NCI-H460 (cell line): ENCODE results near the gene OGFR. TPM values are rescaled to one million over a fixed set of nuclear protein-coding genes. Genes with fewer than 3 reads are reported as not detected.

Source experiments
- DNase-seq: peaks from one replicate; pipeline ENCODE4 v3.0.0-alpha.2; 2016; ENCODE audit warnings: low read depth; ENCODE audit errors: extremely low read depth
- polyA plus RNA-seq: library from polyadenylated mRNA; depleted of rRNA; stranded (reverse); fragments of >200 nt; gene quantifications from 2 replicates; pipeline ENCODE4 v1.2.3, GENCODE V29; 2014; cell fraction: nucleus; rRNA removed
- total RNA-seq: library from RNA; depleted of rRNA; stranded (reverse); fragments of >200 nt; shearing (Covaris generic); gene quantifications from 2 replicates; pipeline ENCODE4 v1.2.3, GENCODE V29; 2014; rRNA removed

Gene OGFR, protein sequence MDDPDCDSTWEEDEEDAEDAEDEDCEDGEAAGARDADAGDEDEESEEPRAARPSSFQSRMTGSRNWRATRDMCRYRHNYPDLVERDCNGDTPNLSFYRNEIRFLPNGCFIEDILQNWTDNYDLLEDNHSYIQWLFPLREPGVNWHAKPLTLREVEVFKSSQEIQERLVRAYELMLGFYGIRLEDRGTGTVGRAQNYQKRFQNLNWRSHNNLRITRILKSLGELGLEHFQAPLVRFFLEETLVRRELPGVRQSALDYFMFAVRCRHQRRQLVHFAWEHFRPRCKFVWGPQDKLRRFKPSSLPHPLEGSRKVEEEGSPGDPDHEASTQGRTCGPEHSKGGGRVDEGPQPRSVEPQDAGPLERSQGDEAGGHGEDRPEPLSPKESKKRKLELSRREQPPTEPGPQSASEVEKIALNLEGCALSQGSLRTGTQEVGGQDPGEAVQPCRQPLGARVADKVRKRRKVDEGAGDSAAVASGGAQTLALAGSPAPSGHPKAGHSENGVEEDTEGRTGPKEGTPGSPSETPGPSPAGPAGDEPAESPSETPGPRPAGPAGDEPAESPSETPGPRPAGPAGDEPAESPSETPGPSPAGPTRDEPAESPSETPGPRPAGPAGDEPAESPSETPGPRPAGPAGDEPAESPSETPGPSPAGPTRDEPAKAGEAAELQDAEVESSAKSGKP
- total RNA-seq: 32.6 and 34.8 TPM in 2 replicates
- 79.1 and 83.0 TPM in 2 replicates for polyA plus RNA-seq

DNA sequence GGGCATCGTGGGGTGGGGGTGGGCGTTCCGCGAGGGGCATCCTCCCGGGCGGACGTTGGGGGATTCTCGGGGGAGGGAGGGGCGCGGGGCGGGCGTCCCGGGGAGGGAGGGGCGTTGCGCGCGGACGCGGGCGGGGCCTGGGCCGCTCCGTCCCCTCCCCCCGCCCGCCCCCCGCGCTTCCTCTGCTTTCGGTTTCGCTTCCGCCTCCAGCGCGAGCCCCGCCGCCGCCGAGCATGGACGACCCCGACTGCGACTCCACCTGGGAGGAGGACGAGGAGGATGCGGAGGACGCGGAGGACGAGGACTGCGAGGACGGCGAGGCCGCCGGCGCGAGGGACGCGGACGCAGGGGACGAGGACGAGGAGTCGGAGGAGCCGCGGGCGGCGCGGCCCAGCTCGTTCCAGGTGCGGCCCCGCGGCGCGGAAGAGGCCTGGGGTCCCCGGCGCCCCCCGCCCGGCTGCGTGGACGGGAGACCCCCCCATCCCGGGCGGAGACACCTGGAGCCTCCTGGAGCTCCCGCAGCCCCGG is at the start of gene OGFR:
Gene OGFR, plus strand, starts transcription at position 209 of the 528 bp plus-strand sequence. Its CDS starts 25 bp downstream, at position 234.
- no peak for DNase-seq

DNA sequence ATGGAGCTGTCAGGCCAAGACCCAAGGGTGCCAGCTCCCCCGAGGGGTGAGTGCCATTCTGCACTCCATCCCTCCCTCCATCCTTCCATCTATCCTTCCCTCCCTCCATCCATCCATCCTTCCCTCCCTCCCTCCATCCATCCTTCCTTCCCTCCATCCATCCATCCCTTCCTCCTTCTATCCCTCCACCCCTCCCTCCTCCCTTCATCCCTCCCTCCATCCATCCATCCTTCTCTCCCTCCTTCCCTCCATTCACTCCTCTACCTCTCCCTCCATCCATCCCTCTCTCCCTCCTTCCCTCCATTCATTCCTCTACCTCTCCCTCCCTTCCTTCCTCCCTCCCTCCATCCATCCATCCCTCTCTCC is 49.7 kb upstream of the OGFR start:
- no peak for DNase-seq

DNA sequence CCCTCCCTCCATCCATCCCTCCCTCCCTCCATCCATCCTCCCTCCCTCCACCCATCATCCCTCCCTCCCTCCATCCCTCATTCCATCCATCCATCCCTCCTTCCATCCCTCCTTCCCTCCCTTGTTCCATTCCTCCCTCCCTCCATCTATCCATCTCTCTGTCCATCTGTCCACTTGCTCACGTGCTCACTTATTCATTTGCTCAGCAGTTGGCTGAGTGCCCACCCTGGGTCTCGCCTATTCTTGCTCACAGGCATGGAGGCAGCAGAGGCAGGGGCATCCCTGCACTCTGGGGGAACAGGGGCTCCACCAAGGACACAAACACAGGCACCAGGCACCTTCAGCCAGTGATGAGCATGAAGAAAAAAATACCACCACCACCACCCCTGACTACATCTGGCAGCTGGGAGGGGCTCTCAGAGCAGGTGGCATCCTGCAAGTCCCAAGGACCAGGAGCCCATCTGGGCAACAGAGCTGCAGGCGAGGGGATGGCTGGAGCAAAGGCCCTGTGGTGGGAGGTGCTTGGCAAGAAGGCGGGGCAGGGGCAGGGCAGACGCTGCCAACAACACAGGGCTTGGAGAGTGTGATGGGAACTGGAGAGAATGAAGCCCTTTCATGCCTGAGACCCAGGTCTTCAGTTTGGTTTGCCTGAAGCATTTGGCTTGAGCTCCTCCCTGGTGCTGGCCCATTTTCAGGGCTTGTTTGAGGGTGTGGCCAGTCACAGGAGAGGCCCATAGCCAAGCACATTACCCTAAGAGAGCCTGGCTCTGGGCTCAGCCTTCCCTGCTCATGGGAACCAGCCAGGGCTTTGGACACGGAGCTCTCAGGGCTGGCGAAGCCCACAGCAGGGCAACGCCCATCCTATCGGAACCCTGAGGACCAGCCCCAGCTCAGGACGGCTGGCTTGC is 48.6 kb upstream of the OGFR start:
- DNase-seq: no peak

DNA sequence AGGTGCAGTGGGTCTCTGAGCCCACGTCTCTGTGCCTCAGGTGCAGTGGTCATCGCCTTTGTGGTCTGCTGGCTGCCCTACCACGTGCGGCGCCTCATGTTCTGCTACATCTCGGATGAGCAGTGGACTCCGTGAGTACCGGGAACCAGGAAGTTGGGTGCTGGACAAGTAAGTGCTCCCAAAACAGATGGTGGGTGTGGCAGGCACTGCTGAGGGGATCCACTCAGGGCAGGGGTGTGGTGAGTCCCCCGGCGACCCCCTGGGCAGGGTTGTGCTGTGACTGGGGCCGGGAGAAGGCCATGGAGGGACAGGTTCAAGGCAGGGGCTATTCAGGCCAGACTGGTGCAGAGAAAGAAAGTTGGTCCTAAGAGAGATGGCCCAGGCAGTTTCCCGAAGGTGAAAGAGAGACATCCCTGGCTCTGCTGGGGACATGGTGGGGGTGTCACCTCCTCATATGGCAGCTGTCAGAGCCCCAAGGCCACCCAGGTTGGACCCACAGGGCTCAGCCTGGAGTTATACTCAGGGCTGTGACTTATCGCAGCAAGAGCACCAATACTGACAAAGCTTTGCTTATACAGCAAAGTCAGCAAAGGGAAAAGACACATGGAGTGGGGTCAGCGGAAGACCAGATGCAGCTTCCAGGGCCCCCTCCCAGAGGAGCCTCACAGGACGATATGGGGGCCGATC is 46.3 kb upstream of the OGFR start:
- no peak for DNase-seq

DNA sequence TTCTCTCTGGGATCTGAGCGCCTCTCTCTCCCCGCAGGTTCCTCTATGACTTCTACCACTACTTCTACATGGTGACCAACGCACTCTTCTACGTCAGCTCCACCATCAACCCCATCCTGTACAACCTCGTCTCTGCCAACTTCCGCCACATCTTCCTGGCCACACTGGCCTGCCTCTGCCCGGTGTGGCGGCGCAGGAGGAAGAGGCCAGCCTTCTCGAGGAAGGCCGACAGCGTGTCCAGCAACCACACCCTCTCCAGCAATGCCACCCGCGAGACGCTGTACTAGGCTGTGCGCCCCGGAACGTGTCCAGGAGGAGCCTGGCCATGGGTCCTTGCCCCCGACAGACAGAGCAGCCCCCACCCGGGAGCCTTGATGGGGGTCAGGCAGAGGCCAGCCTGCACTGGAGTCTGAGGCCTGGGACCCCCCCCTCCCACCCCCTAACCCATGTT is 44.6 kb upstream of the OGFR start:
- no peak for DNase-seq

DNA sequence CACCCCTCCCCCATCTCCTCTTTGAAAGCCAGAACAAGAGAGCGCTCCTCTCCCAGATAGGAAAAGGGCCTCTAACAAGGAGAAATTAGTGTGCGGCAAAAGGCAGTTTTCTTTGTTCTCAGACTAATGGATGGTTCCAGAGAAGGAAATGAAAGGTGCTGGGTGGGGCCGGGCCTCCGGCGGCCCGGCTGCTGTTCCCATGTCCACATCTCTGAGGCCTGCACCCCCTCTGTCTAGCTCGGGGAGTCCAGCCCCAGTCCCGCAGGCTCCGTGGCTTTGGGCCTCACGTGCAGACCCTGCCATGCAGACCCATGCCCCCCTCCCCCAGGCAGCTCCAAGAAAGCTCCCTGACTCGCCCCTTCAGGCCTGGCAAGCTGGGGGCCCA is 44.2 kb upstream of the OGFR start:
- DNase-seq: no peak

DNA sequence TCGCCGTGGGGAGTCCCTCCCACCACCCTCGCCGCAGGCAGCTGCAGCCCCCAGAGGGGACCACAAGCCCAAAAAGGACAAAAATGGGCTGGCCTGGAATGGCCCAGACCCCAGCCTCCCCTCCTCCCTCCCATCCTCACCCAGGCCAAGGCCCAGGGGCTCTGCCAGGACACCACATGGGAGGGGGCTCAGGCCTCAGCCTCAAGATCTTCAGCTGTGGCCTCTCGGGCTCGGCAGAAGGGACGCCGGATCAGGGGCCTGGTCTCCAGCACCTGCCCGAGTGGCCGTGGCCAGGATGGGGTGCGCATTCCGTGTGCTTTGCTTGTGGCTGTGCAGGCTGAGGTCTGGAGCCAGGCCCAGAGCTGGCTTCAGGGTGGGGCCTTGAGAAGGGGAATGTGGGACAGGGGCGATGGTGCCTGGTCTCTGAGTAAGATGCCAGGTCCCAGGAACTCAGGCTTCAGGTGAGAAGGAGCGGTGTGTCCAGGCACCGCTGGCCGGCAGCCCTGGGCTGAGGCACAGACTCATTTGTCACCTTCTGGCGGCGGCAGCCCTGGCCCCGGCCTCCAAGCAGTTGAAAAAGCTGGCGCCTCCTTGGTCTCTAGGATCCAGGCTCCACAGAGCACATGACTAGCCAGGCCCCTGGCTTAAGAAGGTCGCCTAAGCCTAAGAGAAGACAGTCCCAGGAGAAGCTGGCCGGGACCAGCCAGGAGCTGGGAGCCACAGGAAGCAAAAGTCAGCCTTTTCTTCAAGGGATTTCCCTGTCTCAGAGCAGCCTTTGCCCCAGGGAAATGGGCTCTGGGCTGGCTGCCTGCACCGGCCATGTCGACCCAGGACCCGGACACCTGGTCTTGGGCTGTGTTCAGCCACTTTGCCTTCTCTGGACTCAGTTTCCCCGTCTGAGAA is 43.5 kb upstream of the OGFR start:
- no peak for DNase-seq

DNA sequence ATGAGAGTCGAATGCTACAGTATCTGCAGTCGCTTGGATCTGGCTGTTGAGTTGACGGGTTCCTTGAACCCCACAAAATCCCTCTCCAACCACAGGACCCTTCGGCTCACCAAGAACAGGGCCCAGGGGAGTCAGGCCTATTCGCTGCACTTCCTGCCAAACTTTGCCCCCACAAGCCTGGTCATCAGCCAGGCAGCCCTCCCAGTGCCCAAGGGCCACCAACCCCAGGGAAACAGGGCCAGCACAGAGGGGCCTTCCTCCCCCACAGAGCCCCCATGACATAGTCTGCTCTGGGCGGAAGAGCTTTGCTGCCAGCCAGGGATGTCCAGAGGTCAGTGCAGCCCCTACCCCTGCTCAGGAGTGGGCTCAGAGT is 42.9 kb upstream of the OGFR start:
- DNase-seq: no peak

DNA sequence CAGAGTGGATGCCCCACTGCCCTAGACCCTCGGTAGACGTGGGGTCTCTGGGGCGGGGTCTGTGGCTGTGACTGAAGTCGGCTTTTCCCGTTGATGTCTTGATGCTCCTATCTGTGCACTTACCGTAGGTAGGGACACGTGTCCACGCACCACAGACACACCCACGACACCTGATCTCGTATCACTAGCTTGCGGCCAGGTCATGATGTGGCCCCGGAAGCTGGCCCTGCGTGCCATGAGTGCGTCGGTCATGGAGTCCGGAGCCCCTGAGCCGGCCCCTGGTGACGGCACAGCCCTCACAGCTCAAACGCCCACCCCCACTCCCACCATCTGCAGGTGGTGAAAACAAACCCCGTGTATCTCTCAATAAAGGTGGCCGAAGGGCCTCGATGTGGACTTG is 42.3 kb upstream of the OGFR start:
- no peak for DNase-seq

DNA sequence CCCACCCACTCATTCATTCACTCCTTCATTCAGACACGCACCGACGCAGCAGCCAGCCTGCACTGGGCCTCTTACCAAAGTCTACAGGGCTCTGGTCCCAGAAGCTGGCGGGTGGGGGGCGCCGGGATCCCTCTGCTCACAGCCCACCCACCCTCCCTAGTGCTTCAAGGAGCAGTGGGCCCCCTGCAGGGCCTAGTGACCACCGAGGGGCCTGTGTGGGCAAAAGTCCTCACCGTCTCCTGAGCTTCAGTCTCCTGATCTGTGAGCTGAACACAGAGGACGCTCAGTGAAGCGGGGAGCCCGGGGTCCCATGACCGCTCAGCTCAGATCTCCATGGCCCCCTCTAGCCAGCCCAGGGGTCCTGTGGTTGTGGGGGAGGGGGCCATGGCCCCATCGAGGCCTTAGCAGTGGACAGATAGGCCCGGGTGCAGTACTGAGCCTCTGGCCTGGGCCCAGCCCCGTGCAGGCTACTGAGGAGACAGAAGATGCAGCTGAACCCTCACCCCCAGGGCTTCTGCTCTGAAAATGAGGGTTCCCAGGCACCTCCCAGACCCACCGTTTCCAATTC is 41.8 kb upstream of the OGFR start:
- DNase-seq: no peak

DNA sequence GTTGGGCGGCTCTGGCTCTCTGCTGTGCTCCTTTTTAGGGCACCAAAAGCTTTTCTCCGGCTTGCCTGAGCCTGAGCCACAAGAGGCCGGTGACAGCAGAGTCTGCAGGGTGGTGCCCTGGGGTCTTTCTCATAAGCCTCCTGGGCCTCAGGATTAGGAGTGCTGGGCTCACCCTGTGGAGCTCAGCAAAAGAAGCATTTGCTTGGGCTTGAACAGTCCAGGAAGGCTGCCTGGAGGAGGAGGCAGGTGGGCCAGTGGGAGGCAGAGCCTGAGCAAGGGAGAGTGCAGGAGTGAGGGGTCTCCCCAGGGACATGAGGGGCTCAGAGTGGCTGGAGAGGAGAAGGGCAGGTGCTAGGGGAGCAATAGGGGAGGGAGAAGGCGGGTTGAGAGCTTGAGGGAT is 41.2 kb upstream of the OGFR start:
- no peak for DNase-seq

DNA sequence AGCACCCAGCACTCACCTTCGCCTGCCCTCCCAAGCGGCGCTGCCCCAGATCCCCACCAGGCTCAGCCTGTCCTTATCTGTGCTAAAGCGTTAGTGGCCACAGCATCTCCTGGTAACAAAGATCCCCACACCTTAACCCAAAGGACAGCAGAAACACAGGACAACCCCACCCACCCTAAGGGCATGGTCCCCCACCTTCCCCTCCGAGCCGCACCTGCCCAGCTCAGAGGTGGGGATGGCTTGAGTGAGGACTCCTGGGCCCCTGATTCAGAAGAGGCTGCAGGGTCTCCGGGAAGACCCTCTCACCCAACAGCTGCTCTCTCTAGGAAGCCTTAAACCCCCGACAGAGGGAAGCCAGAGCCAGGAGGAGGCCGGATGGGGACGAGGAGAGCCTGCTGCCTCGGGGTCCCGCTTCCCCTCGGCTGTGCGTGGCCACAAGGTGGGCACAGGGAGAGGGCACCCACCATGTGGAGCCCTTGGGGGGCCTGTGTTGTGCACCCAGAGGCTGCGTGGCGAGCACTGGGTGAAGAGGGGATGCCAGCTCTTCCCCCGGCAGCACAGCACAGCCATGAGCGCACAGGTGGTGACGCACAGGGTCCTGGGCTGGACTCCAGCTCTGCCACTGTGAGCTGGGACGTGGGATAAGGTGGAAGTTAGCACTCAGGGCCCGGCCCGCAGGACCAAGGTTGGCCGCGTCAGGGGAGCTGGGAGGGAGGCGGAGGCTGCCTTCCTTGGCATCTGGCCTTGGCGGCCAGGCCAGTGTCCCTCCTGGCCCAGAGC is 40.3 kb upstream of the OGFR start:
- no peak for DNase-seq

DNA sequence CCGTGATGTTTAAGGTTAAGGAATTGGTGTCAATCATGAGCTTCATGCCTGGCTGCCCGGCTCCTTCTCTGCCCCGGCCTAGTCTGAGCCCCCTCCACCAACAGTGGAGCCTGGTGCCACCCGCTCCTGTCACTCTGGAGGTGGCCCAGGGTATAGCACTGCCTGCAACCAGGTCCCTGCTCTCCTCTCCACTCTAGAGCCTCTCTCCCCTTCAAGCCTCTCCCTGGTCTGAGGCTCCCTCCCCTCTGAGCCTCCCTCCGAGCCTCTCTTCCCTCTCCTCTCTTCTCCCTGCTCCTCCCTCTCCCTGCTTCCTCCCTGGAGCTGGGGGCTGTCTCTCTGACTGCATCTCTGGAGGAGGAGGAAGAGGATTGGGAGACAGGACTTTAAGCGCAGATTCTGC is 39.6 kb upstream of the OGFR start:
- no peak for DNase-seq

DNA sequence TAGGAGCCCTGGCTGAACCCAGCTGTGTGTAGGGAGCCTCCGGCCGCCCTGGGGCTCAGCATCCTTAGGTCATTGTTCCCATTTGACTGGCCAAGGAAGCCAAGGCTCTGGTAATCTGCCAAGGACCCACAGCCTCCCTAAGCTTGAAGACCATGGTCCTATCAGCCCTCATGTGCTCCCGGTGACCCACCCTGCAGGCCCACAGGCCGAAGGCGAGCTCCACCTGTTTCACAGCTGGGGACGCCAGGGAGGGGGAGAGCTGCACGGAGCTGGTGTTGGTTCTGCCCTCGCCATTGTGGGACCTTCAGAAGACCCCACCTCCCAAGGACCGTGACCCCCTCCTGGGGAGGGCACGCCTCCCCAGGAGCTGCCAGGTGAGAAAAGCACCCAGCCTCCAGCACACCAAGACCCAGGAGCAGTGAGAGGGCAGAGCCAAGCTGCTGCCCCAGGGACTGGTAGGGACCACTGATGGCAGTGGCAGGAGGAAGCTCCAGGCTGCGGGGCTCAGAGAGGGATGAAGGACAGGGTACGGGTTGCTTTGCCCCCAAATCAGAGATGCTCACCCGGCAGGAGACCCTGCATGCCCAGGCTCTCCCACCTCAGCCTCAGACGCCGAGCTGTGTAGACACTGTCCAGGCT is 39.1 kb upstream of the OGFR start:
- DNase-seq: no peak

DNA sequence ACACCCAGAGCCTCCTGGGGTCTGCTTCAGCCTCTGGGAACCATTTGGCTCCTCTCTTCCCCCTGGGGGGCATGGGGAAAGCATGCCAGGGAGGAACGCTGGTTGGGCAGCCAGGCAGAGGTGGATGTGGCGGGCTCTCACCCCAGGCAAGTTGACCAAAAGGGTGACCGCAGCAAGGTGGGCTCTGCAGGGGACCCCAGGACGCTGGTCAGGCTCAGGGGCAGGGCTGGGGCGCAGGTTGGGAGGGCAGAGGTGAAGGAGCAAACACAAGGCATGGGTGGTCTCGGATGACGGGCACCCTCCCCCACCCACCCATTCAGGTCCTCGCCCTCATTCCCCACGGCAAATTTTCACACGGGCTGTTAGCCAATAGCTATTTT is 38.6 kb upstream of the OGFR start:
- no peak for DNase-seq

DNA sequence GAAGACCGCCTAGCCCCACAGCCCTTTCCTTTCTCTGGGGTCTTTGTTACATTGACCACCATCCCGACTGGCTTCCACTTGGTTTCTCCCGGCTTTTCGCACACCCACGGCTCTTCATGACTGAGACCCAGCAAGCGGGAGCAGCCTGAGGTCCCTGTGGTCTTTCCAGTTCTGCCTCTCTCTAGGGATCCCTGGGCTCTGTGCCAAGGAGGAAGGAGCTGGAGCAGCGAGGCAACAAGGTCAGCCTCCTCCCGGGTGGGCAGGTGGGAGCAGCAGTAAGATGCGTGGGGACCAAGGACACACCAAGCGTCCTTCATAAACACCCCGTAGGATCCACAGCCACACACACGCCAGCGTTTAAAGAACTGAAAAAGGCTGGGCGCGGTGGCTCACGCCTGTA is 37.9 kb upstream of the OGFR start:
- no peak for DNase-seq

DNA sequence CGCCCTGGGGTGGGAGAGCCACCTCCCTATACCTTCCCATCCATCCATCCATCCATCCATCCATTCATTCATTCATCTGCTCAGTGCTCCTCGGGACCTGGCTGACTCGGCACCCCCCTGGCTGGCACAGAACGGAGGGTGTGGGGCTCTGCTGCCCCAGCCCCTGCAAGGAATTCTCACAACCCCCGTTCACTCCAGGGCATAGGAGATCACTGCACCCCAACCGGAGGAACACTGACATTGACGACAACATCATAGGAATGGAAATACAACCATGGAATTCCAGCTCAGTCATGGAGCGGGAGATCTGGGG is 36.4 kb upstream of the OGFR start:
- DNase-seq: no peak
